Mammary epithelial cell (primary cell): ENCODE measurements around the gene SRP72.

ENCODE experiments used
- CTCF ChIP-seq, 2 donors: IDR thresholded peaks in 1 of 2; conservative IDR thresholded peaks in 1 of 2; 2 replicates each; pipeline ENCODE4 v1.5.1; 2011 to 2012; ENCODE audit warnings: inconsistent platforms in 2 of 2, low read length in 2 of 2, mild to moderate bottlenecking in 2 of 2, control low read depth in 1 of 2, low read depth in 1 of 2; ENCODE audit not compliant: insufficient read depth in 1 of 2; ENCODE audit errors: extremely low read depth in 1 of 2
- EZH2 ChIP-seq: IDR thresholded peaks from 2 replicates; pipeline ENCODE4 v1.6.1; 2012; ENCODE audit warnings: low read length, inconsistent platforms, borderline replicate concordance

GRCh38 chr4:56460085-56460484 lies 7.3 kb upstream of the SRP72 start:
- TF ChIP-seq CTCF (conservative IDR thresholded peaks at IDR 0.05 in 1 of 2, IDR thresholded peaks at IDR 0.05 in 1 of 2; ENCODE audit: extremely low read depth in 1 of 2, insufficient read depth in 1 of 2, low read depth in 1 of 2, low read length in 2 of 2) (no peak), EZH2 (no peak)
